GM23338 (cell line): ENCODE measurements around the gene DPYD. TPM values are rescaled to one million over a fixed set of nuclear protein-coding genes. Genes with fewer than 3 reads are reported as not detected.

Source experiments
- ATAC-seq: fragments of 200-7000 bp; cut with Tn5 transposase; 3 replicates; pipeline ENCODE4 v1.9.1; 2020
- DNase-seq: peaks from one replicate; pipeline ENCODE4 v3.0.0-alpha.2; 2015; ENCODE audit warnings: low spot score
- H2AFZ ChIP-seq: fragments of 200-600 bp; sonication (generic); 2 replicates; pipeline ENCODE4 v1.8.0; 2016; ENCODE audit warnings: antibody characterized with exemption, mild to moderate bottlenecking, moderate library complexity
- H3F3A ChIP-seq: fragments of 200-600 bp; sonication (generic); replicated peaks from 2 replicates; pipeline ENCODE4 v1.8.0; 2017; ENCODE audit warnings: antibody characterized with exemption, mixed run types, low read depth
- H3K27ac ChIP-seq: fragments of 200-600 bp; sonication (generic); 2 replicates; pipeline ENCODE4 v1.6.1; 2016; ENCODE audit warnings: low read depth
- H3K27me3 ChIP-seq: fragments of 200-600 bp; sonication (generic); 2 replicates; pipeline ENCODE4 v1.8.0; 2016; ENCODE audit warnings: mild to moderate bottlenecking, mixed run types, moderate library complexity; ENCODE audit not compliant: insufficient read depth
- H3K36me3 ChIP-seq: fragments of 200-600 bp; sonication (generic); 2 replicates; pipeline ENCODE4 v1.8.0; 2016; ENCODE audit warnings: mild to moderate bottlenecking; ENCODE audit not compliant: insufficient read depth
- H3K4me1 ChIP-seq: fragments of 200-600 bp; sonication (generic); 2 replicates; pipeline ENCODE4 v1.8.0; 2016; ENCODE audit warnings: mild to moderate bottlenecking, moderate library complexity; ENCODE audit not compliant: insufficient read depth
- H3K4me2 ChIP-seq: fragments of 200-600 bp; sonication (generic); 2 replicates; pipeline ENCODE4 v1.7.1; 2017; ENCODE audit warnings: mixed run types
- H3K4me3 ChIP-seq: fragments of 200-600 bp; sonication (generic); 2 replicates; pipeline ENCODE4 v1.6.1; 2016; ENCODE audit warnings: mixed run types
- H3K79me2 ChIP-seq: fragments of 200-600 bp; sonication (generic); replicated peaks from 2 replicates; pipeline ENCODE4 v1.8.0; 2017; ENCODE audit warnings: mild to moderate bottlenecking; ENCODE audit not compliant: insufficient read depth
- H3K9me2 ChIP-seq: fragments of 200-600 bp; sonication (generic); 2 replicates; pipeline ENCODE4 v1.8.0; 2017; ENCODE audit not compliant: insufficient read depth
- H4K20me1 ChIP-seq: fragments of 200-600 bp; sonication (generic); replicated peaks from 2 replicates; pipeline ENCODE4 v1.8.0; 2017; ENCODE audit warnings: mild to moderate bottlenecking; ENCODE audit not compliant: insufficient read depth
- H3K27ac Mint-ChIP-seq: 2 replicates; pipeline ENCODE4 v1.8.0; 2020; ENCODE audit warnings: inconsistent platforms, mild to moderate bottlenecking, moderate library complexity, mixed read lengths
- H3K27me3 Mint-ChIP-seq: 3 replicates; pipeline ENCODE4 v1.8.0; 2022; ENCODE audit warnings: low read depth, mild to moderate bottlenecking, moderate library complexity, mixed read lengths, inconsistent platforms; ENCODE audit not compliant: insufficient read depth, poor library complexity
- H3K36me3 Mint-ChIP-seq: 3 replicates; pipeline ENCODE4 v1.8.0; 2021; ENCODE audit warnings: low read depth, mild to moderate bottlenecking, inconsistent platforms, moderate library complexity, mixed read lengths
- H3K4me1 Mint-ChIP-seq: 3 replicates; pipeline ENCODE4 v1.8.0; 2020; ENCODE audit warnings: mild to moderate bottlenecking, inconsistent platforms, mixed read lengths
- H3K4me3 Mint-ChIP-seq: 3 replicates; pipeline ENCODE4 v1.8.0; 2021; ENCODE audit warnings: moderate library complexity, mild to moderate bottlenecking, inconsistent platforms, mixed read lengths
- H3K9me3 Mint-ChIP-seq: 3 replicates; pipeline ENCODE4 v1.8.0; 2020; ENCODE audit warnings: moderate library complexity, mild to moderate bottlenecking, inconsistent platforms, mixed read lengths
- CREB1 ChIP-seq: fragments of 250-450 bp; sonication (Bioruptor Pico); IDR thresholded peaks from 2 replicates; pipeline ENCODE4 v1.5.0; 2020; ENCODE audit warnings: low read depth, mild to moderate bottlenecking, moderate library complexity
- EZH2phosphoT487 ChIP-seq: fragments of 200-600 bp; sonication (generic); IDR thresholded peaks from one replicate; pipeline ENCODE4 v1.8.1; 2018; ENCODE audit warnings: antibody characterized with exemption; ENCODE audit not compliant: unreplicated experiment
- JUNB ChIP-seq: IDR thresholded peaks from one replicate; pipeline ENCODE4 v1.6.1; 2016; ENCODE audit warnings: antibody characterized with exemption; ENCODE audit not compliant: unreplicated experiment
- NANOG ChIP-seq: IDR thresholded peaks from 2 replicates; pipeline ENCODE4 v1.6.1; 2016; ENCODE audit warnings: antibody characterized with exemption, borderline replicate concordance
- POLR2AphosphoS5 ChIP-seq: IDR thresholded peaks from 2 replicates; pipeline ENCODE4 v1.6.1; 2016; ENCODE audit warnings: antibody characterized with exemption, low read depth
- STAT1 ChIP-seq: IDR thresholded peaks from one replicate; pipeline ENCODE4 v1.6.1; 2016; ENCODE audit warnings: antibody characterized with exemption; ENCODE audit not compliant: unreplicated experiment
- ZNF114 ChIP-seq: fragments of 250-450 bp; sonication (Bioruptor Pico); IDR thresholded peaks from 2 replicates; pipeline ENCODE4 v1.5.0; 2020; ENCODE audit warnings: mild to moderate bottlenecking, moderate library complexity
- ZNF331 ChIP-seq: fragments of 250-450 bp; sonication (Bioruptor Pico); IDR thresholded peaks from 2 replicates; pipeline ENCODE4 v1.5.0; 2020; ENCODE audit warnings: low read depth, mild to moderate bottlenecking, moderate library complexity
- polyA plus RNA-seq: library from polyadenylated mRNA; unstranded; fragments of >200 nt; fragmentation: Nextera tagmentation; extraction: Ambion mirVana; gene quantifications from 2 replicates; pipeline ENCODE4 v1.2.1, GENCODE V29; 2016
- total RNA-seq: library from RNA; depleted of rRNA; stranded (reverse); fragments of >200 nt; shearing (Covaris generic); gene quantifications from 2 replicates; pipeline ENCODE4 v1.2.3, GENCODE V29; 2014
- TF ChIP-seq, protein P1 (sequence below): IDR thresholded peaks from one replicate; pipeline ENCODE4 v1.6.1; 2018; ENCODE audit warnings: antibody characterized with exemption; ENCODE audit not compliant: unreplicated experiment
- TF ChIP-seq, protein P2 (sequence below), 2 experiments: fragments of 200-600 bp in 1 of 2; sonication (generic) in 1 of 2; conservative IDR thresholded peaks; 2 replicates each; pipeline versions ENCODE4 v1.5.1 to v1.6.1; 2016 to 2017; ENCODE audit warnings: antibody characterized with exemption in 2 of 2, low read depth in 2 of 2, mild to moderate bottlenecking in 2 of 2, moderate library complexity in 1 of 2
- TF ChIP-seq, protein P3 (sequence below): fragments of 250-450 bp; sonication (Bioruptor Pico); IDR thresholded peaks from 2 replicates; pipeline ENCODE4 v1.5.0; 2020; ENCODE audit warnings: mild to moderate bottlenecking, moderate library complexity

Gene DPYD
- total and polyA plus RNA-seq, 2 experiments from 2014 or later, result 0.50 to 1.6 TPM

GRCh38 chr1:97758541-97759057, 162.2 kb downstream of the DPYD start:
- H4K20me1 ChIP-seq, result no peaks in the 10 kb centered on the region
- Mint-ChIP-seq H3K4me3 (no peak overlapping the region), H3K4me1 (no peaks in the 10 kb centered on the region), H3K9me3 (no peaks in the 10 kb centered on the region; the same call in 2 of the 3 replicates), H3K27me3 (no peaks in the 10 kb centered on the region), H3K36me3 (no peaks in the 10 kb centered on the region), H3K27ac (no peak overlapping the region)
- ATAC-seq, result no peak
- no peak overlapping the region for H3K27ac ChIP-seq
- H3K36me3 ChIP-seq, result no peaks in the 10 kb centered on the region
- no peaks in the 10 kb centered on the region for H3K9me2 ChIP-seq
- TF ChIP-seq NANOG (no peak), ZNF114 (CRISPR knock-in tag) (no peak), EZH2phosphoT487 (no peak), POLR2AphosphoS5 (no peak), STAT1 (no peak), JUNB (no peak), ZNF331 (CRISPR knock-in tag) (no peak), CREB1 (no peak)
- TF ChIP-seq, protein P1, sequence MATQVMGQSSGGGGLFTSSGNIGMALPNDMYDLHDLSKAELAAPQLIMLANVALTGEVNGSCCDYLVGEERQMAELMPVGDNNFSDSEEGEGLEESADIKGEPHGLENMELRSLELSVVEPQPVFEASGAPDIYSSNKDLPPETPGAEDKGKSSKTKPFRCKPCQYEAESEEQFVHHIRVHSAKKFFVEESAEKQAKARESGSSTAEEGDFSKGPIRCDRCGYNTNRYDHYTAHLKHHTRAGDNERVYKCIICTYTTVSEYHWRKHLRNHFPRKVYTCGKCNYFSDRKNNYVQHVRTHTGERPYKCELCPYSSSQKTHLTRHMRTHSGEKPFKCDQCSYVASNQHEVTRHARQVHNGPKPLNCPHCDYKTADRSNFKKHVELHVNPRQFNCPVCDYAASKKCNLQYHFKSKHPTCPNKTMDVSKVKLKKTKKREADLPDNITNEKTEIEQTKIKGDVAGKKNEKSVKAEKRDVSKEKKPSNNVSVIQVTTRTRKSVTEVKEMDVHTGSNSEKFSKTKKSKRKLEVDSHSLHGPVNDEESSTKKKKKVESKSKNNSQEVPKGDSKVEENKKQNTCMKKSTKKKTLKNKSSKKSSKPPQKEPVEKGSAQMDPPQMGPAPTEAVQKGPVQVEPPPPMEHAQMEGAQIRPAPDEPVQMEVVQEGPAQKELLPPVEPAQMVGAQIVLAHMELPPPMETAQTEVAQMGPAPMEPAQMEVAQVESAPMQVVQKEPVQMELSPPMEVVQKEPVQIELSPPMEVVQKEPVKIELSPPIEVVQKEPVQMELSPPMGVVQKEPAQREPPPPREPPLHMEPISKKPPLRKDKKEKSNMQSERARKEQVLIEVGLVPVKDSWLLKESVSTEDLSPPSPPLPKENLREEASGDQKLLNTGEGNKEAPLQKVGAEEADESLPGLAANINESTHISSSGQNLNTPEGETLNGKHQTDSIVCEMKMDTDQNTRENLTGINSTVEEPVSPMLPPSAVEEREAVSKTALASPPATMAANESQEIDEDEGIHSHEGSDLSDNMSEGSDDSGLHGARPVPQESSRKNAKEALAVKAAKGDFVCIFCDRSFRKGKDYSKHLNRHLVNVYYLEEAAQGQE, result no peak
- TF ChIP-seq, protein P2, sequence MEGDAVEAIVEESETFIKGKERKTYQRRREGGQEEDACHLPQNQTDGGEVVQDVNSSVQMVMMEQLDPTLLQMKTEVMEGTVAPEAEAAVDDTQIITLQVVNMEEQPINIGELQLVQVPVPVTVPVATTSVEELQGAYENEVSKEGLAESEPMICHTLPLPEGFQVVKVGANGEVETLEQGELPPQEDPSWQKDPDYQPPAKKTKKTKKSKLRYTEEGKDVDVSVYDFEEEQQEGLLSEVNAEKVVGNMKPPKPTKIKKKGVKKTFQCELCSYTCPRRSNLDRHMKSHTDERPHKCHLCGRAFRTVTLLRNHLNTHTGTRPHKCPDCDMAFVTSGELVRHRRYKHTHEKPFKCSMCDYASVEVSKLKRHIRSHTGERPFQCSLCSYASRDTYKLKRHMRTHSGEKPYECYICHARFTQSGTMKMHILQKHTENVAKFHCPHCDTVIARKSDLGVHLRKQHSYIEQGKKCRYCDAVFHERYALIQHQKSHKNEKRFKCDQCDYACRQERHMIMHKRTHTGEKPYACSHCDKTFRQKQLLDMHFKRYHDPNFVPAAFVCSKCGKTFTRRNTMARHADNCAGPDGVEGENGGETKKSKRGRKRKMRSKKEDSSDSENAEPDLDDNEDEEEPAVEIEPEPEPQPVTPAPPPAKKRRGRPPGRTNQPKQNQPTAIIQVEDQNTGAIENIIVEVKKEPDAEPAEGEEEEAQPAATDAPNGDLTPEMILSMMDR (conservative IDR thresholded peaks at IDR 0.05; ENCODE audit: low read depth in 2 of 2), result no peak
- TF ChIP-seq, protein P3, sequence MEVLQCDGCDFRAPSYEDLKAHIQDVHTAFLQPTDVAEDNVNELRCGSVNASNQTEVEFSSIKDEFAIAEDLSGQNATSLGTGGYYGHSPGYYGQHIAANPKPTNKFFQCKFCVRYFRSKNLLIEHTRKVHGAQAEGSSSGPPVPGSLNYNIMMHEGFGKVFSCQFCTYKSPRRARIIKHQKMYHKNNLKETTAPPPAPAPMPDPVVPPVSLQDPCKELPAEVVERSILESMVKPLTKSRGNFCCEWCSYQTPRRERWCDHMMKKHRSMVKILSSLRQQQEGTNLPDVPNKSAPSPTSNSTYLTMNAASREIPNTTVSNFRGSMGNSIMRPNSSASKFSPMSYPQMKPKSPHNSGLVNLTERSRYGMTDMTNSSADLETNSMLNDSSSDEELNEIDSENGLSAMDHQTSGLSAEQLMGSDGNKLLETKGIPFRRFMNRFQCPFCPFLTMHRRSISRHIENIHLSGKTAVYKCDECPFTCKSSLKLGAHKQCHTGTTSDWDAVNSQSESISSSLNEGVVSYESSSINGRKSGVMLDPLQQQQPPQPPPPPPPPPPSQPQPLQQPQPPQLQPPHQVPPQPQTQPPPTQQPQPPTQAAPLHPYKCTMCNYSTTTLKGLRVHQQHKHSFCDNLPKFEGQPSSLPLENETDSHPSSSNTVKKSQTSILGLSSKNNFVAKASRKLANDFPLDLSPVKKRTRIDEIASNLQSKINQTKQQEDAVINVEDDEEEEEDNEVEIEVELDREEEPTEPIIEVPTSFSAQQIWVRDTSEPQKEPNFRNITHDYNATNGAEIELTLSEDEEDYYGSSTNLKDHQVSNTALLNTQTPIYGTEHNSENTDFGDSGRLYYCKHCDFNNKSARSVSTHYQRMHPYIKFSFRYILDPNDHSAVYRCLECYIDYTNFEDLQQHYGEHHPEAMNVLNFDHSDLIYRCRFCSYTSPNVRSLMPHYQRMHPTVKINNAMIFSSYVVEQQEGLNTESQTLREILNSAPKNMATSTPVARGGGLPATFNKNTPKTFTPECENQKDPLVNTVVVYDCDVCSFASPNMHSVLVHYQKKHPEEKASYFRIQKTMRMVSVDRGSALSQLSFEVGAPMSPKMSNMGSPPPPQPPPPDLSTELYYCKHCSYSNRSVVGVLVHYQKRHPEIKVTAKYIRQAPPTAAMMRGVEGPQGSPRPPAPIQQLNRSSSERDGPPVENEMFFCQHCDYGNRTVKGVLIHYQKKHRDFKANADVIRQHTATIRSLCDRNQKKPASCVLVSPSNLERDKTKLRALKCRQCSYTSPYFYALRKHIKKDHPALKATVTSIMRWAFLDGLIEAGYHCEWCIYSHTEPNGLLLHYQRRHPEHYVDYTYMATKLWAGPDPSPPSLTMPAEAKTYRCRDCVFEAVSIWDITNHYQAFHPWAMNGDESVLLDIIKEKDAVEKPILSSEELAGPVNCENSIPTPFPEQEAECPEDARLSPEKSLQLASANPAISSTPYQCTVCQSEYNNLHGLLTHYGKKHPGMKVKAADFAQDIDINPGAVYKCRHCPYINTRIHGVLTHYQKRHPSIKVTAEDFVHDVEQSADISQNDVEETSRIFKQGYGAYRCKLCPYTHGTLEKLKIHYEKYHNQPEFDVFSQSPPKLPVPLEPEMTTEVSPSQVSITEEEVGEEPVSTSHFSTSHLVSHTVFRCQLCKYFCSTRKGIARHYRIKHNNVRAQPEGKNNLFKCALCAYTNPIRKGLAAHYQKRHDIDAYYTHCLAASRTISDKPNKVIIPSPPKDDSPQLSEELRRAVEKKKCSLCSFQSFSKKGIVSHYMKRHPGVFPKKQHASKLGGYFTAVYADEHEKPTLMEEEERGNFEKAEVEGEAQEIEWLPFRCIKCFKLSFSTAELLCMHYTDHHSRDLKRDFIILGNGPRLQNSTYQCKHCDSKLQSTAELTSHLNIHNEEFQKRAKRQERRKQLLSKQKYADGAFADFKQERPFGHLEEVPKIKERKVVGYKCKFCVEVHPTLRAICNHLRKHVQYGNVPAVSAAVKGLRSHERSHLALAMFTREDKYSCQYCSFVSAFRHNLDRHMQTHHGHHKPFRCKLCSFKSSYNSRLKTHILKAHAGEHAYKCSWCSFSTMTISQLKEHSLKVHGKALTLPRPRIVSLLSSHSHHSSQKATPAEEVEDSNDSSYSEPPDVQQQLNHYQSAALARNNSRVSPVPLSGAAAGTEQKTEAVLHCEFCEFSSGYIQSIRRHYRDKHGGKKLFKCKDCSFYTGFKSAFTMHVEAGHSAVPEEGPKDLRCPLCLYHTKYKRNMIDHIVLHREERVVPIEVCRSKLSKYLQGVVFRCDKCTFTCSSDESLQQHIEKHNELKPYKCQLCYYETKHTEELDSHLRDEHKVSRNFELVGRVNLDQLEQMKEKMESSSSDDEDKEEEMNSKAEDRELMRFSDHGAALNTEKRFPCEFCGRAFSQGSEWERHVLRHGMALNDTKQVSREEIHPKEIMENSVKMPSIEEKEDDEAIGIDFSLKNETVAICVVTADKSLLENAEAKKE (CRISPR knock-in tag), result no peak
- no peaks in the 10 kb centered on the region for H3K79me2 ChIP-seq
- H3K27me3 ChIP-seq, result no peaks in the 10 kb centered on the region
- H3F3A ChIP-seq, result no peaks in the 10 kb centered on the region
- no peak overlapping the region for H3K4me3 ChIP-seq
- H2AFZ ChIP-seq, result no peak overlapping the region; the same call in 1 of the 2 replicates
- no peak overlapping the region for H3K4me2 ChIP-seq
- no peaks in the 10 kb centered on the region for H3K4me1 ChIP-seq
- DNase-seq, result no peak
